ENCODE measurements around the gene CCDC178.

- no peak for TF ChIP-seq POLR2A (IDR thresholded peaks at IDR 0.05; ENCODE audit: low read length)
- TF ChIP-seq GATA1 (IDR thresholded peaks at IDR 0.05; ENCODE audit: low read depth, low read length) = no peak
Measured at GRCh38 chr18:32911660-32912284, 528.7 kb downstream of the CCDC178 start.

Data from erythroblast (primary cell).